Measurements from ENCODE around the gene FAAP20. TPM values are rescaled to one million over a fixed set of nuclear protein-coding genes. Genes with fewer than 3 reads are reported as not detected.

The FAAP20 gene
- total and polyA plus RNA-seq, 2 of the 8 experiments (the other 6 are each of a cell fraction or from before 2014, with no cell fraction given) = 58.4 to 99.8 TPM

DNA sequence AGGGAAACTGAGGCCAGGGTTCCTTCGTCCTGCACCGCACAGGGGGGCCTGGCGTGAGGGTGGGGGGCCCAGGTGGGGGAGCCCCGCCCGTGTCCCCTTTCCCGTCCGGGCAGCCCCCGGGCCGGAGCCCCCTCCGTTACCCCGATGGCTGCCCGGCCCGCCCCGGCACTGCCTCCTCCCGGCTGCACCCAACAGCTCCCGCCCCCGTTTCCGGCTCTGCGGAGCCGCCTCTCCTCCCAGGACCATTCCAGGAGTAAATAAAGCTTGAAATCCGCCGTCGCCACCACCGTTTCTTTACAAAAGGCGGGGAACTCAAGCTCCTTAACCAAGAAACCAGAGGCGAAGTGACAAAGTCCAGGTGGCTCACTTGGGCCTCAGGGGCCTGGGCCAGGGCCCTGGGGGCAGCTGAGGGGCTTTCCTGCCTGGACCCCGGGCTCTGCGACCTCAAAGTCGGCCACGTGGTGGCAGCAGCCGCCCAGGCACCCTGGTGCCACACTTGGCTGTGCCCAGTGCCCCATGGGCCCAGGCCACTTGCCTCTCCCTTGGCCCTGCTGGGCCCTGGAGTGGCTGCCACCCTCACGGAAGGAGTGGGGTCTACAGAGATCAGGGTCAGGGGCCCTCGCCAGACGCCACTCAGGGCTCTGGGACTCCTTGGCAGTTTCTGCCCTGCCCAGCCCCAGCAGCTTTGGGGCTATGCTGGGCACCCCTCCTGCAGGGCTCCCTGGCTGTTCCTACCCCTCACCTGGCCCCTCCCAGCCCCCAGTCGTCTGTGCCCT is 514 bp upstream of the FAAP20 start (continued):
- TF ChIP-seq, protein P1, sequence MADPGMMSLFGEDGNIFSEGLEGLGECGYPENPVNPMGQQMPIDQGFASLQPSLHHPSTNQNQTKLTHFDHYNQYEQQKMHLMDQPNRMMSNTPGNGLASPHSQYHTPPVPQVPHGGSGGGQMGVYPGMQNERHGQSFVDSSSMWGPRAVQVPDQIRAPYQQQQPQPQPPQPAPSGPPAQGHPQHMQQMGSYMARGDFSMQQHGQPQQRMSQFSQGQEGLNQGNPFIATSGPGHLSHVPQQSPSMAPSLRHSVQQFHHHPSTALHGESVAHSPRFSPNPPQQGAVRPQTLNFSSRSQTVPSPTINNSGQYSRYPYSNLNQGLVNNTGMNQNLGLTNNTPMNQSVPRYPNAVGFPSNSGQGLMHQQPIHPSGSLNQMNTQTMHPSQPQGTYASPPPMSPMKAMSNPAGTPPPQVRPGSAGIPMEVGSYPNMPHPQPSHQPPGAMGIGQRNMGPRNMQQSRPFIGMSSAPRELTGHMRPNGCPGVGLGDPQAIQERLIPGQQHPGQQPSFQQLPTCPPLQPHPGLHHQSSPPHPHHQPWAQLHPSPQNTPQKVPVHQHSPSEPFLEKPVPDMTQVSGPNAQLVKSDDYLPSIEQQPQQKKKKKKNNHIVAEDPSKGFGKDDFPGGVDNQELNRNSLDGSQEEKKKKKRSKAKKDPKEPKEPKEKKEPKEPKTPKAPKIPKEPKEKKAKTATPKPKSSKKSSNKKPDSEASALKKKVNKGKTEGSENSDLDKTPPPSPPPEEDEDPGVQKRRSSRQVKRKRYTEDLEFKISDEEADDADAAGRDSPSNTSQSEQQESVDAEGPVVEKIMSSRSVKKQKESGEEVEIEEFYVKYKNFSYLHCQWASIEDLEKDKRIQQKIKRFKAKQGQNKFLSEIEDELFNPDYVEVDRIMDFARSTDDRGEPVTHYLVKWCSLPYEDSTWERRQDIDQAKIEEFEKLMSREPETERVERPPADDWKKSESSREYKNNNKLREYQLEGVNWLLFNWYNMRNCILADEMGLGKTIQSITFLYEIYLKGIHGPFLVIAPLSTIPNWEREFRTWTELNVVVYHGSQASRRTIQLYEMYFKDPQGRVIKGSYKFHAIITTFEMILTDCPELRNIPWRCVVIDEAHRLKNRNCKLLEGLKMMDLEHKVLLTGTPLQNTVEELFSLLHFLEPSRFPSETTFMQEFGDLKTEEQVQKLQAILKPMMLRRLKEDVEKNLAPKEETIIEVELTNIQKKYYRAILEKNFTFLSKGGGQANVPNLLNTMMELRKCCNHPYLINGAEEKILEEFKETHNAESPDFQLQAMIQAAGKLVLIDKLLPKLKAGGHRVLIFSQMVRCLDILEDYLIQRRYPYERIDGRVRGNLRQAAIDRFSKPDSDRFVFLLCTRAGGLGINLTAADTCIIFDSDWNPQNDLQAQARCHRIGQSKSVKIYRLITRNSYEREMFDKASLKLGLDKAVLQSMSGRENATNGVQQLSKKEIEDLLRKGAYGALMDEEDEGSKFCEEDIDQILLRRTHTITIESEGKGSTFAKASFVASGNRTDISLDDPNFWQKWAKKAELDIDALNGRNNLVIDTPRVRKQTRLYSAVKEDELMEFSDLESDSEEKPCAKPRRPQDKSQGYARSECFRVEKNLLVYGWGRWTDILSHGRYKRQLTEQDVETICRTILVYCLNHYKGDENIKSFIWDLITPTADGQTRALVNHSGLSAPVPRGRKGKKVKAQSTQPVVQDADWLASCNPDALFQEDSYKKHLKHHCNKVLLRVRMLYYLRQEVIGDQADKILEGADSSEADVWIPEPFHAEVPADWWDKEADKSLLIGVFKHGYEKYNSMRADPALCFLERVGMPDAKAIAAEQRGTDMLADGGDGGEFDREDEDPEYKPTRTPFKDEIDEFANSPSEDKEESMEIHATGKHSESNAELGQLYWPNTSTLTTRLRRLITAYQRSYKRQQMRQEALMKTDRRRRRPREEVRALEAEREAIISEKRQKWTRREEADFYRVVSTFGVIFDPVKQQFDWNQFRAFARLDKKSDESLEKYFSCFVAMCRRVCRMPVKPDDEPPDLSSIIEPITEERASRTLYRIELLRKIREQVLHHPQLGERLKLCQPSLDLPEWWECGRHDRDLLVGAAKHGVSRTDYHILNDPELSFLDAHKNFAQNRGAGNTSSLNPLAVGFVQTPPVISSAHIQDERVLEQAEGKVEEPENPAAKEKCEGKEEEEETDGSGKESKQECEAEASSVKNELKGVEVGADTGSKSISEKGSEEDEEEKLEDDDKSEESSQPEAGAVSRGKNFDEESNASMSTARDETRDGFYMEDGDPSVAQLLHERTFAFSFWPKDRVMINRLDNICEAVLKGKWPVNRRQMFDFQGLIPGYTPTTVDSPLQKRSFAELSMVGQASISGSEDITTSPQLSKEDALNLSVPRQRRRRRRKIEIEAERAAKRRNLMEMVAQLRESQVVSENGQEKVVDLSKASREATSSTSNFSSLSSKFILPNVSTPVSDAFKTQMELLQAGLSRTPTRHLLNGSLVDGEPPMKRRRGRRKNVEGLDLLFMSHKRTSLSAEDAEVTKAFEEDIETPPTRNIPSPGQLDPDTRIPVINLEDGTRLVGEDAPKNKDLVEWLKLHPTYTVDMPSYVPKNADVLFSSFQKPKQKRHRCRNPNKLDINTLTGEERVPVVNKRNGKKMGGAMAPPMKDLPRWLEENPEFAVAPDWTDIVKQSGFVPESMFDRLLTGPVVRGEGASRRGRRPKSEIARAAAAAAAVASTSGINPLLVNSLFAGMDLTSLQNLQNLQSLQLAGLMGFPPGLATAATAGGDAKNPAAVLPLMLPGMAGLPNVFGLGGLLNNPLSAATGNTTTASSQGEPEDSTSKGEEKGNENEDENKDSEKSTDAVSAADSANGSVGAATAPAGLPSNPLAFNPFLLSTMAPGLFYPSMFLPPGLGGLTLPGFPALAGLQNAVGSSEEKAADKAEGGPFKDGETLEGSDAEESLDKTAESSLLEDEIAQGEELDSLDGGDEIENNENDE (IDR thresholded peaks at IDR 0.05; ENCODE audit: insufficient replicate concordance, low read length) = no peak
- TF ChIP-seq ASH2L (IDR thresholded peaks at IDR 0.05; ENCODE audit: low read length) (no peak), EP300 (IDR thresholded peaks at IDR 0.05; ENCODE audit: borderline replicate concordance in 1 of 2, low read depth in 2 of 2, low read length in 2 of 2) (no peak), SP2 (IDR thresholded peaks at IDR 0.05; ENCODE audit: low read length) (no peak), BCL11A (IDR thresholded peaks at IDR 0.05; ENCODE audit: low read depth in 2 of 2, low read length in 2 of 2) (no peak)
- TF ChIP-seq, protein P2, sequence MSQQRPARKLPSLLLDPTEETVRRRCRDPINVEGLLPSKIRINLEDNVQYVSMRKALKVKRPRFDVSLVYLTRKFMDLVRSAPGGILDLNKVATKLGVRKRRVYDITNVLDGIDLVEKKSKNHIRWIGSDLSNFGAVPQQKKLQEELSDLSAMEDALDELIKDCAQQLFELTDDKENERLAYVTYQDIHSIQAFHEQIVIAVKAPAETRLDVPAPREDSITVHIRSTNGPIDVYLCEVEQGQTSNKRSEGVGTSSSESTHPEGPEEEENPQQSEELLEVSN (IDR thresholded peaks at IDR 0.05) = no peak
- TF ChIP-seq, protein P3, sequence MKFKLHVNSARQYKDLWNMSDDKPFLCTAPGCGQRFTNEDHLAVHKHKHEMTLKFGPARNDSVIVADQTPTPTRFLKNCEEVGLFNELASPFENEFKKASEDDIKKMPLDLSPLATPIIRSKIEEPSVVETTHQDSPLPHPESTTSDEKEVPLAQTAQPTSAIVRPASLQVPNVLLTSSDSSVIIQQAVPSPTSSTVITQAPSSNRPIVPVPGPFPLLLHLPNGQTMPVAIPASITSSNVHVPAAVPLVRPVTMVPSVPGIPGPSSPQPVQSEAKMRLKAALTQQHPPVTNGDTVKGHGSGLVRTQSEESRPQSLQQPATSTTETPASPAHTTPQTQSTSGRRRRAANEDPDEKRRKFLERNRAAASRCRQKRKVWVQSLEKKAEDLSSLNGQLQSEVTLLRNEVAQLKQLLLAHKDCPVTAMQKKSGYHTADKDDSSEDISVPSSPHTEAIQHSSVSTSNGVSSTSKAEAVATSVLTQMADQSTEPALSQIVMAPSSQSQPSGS (IDR thresholded peaks at IDR 0.05; ENCODE audit: low read length) = no peak

All from H1 (cell line).